HG02642 (cell line): ENCODE measurements around the gene PLA2R1.

Experiments
- ATAC-seq: cut with Tn5 transposase; IDR thresholded peaks from one replicate; pipeline ENCODE4 v1.9.1; 2021; ENCODE audit warnings: mild to moderate bottlenecking; ENCODE audit not compliant: unreplicated experiment, poor library complexity

Gene PLA2R1

DNA sequence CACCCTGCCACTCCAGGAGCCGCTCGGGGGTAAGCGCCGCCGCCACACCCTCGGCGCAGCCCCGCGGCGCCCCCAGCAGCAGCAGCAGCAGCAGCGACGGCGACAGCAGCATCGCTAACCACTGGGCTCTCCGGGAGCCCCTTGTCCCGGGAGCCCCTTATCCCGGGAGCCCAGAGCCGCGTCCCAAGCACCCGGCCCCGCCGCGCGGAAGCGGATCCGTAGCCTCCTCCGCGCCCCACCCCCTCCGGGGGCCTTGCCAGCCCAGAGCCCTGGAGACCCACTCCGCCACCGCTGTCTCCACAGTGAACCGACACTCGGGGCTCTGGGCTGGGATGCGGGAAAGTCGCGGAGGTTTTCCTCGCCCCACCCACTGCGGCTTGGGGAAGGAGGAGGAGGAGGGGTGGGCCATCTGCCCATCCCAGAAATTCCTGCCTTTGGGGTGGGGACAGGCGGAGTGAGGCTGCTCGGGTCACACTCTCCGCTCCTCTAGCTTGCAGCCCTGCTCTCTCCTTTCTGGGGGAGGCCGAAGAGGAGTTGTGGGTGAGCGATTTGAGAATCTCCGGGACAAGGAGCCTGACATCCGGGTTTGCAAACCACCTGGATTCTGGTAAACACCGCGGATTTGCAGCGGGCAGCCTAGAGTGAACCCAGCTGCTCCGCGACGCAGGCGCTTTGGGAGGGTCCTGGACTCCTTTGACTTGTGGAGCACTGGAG lies at the start of gene PLA2R1:
TSS of gene PLA2R1 (minus strand) at position 324 of the 714 bp plus-strand sequence. CDS start at position 112, 212 bp downstream.
- ATAC-seq: no peak

DNA sequence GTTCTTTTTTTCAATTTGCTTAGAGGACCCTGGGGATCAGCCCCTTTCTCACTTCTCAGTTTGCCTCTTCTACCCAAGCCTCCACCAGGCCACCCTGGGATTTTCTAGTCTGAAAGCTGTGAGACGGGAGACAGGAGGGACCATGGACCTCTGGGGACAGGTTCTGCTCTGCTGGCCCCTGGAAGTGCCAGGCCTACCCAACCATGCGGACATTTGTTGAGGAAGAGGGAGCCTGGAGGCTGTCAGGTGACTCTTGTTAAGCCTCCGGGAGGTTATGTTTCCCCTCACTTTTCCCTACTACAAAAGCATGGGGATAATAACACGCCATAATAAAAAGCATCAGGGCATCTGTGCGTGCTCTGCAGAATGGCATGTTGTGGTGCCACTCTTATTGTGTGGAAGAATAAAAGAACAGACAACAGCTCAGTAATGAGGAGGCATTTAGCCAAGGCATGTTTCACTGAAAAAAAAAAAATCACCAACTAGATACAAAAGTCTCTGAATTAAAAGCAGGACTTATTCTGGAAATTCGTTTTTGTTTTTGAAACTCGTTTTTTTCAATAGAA lies 48.3 kb upstream of the PLA2R1 start:
- ATAC-seq: no peak

DNA sequence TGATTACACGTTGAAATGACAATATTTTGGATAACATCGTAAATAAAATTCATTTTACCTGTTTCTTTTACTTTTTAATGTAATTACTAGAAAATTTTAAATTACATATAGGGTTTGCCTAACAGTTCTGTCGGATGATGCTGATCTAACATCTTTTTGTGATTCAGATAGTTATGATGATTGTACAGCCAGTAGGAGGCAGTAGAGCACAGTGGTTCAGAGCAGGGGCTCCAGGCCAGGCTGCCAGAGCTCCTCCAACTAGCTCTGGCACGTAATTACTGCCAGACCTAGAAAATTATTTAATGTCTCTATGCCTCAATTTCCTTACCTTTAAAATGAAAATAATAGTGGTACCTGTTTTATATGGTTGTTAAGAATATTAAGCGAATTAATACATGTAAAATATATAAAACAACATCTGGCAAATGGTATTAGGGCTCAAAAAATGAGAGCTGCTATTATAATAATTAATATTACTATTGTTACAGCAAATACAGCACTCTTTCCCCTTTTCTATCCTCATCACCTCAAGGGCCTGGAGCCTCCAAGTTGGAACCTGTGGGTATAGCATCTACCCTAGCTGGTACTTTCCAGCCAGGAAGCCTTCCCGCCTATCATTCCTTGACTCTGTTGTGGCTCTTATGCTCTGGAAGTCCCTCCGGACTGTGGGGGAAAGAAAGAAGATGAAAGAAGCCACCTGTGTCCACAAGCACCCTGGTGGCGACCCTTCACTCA lies 47.7 kb upstream of the PLA2R1 start:
- ATAC-seq: peak; percentile 81

DNA sequence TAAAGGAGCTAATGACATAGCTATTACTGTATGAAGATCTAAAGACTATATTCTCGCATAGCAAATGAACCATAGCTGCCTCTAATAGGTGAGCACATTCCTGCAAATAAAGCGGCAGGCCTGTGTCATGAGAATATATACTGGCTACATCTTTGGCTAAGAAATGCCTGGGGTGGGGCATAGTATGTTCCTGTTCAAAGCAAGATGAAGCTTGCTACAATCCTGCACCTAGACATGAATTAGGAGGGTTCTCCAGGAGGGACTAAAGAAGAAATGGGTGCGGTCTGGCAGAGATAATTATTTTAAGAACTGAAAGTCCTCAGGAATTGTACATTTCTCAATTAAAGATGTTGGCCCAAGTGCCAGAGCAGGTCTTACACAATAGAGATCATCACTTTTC lies 46.8 kb upstream of the PLA2R1 start:
- ATAC-seq: no peak

DNA sequence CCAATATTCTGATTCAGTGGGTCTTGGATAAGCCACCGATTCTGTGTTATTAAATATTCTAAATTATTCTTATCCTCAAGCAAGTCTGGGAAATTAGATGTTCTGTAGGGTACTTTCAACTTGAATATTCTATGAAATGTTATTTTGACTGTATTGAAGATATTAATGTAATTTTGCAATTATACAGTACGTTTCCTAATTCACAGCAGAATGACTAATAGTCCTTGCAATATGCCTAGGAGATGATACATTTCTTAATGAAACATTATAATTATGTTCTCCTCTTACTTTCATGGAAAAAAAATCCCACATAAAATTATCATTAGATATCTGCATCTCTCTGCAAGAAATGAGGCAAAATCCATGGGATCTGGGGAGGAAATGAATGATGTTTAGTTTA lies 46.2 kb upstream of the PLA2R1 start:
- no peak for ATAC-seq

DNA sequence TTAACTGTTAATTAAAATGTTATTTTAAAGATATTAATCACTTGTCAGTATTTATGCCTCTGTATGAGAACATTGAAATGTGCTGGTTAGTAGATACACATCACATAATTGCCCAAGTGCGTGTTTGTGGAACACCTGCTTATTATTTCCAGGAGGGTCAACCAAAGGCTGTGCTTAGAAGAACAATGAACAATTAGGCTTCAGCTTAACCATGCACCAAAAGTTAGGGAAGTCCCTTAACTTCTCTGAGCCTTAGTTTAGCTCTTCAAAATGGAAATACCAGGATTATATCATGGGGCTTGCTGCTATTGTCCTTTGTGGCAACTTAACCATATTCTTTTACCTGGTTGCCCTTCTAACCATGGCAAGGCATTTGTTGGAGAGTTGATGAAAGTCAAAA lies 43.0 kb upstream of the PLA2R1 start:
- no peak for ATAC-seq

DNA sequence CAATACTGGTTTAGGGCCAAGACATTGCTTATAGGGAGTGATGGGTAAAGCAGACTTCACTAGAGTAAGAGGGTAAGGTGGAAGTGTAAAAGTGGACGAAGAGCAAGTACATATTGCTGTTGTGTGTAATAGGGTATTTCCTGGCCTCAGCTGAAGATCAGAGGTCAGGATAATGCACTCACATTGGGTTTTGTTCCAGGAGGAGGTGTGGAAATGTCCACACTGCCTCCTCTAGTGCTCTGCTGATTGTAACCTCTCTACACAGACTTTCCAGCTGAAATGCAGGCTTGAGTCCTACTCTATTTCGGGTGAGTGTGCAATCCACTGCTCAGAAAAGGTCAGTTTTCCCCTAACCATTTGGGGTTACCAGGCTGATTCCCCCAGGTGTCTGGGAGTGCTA lies 41.7 kb upstream of the PLA2R1 start:
- ATAC-seq: no peak

DNA sequence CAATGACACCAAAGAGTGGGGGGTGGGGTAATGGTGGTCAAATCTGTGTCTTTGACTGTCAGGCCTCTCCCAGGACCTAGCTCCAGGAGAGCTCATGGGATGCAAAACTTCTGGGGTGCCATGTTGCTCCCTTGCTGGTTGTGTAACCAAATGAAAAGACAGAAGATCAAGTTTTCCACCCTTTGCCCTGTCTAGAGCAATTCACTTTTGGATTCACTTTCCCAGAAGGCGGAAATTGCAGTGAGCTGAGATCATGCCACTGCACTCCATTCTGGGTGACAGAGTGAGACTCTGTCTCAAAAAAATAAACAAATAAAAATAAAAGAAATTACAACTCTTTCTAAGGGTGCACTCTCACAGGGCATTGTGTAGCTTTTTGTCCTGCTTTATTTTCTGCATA lies 34.9 kb upstream of the PLA2R1 start:
- no peak for ATAC-seq

DNA sequence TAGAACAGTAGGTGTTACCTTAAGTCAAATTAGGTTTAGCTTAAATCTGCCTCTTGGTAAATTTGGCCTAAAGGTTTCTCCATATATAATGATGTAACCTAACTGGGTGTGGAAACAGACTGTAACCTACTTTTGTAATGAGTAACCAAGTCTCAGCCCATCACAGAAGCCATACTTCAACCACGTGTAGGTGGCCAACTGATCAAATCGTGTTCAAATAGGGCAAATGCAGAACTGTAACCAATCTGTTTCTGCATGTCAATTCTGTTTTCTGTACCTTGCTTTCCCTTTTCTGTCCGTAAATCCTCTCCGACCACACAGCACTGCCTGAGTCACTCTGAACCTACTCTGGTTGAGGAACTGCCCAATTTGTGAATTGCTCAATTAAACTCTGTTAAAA lies 34.0 kb upstream of the PLA2R1 start:
- ATAC-seq: no peak

DNA sequence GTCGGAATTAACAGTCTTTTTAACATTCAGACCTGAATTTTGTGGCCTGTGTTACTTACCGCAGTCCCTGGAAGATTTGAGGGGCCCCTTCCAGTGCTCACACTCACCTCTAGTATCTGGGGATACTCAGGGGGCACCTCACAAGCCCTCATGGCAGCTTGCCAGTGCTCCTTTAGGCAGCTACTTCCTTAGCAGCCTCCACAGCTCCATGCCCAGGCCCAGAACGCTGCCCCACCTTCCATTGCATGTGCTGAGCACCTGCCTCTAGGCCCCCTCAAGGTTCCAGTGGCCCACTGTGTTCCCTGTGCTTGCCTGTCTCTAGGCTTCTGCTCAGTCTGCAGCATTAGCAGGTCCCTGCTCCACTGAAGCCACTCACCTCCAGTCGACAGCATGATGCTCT lies 30.0 kb upstream of the PLA2R1 start:
- ATAC-seq: no peak

DNA sequence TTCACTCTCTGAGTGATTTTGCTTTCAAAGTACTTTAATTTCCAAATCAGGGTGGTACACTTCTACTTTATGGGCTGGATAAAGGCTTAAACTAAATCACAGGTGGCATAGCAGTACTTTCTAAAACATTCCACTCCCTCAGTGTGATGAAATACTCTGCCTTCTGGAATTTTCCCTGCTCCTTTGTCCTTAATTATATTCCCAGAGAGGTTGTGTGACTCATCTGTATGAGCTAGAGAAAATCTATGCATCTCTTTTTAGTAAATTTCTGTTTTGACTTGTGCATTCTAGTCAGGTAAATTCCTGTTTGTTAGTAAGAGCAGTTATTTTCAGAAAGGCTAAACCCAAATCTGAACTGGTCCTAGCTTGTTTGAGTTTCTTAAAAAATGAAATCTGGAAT lies 29.0 kb upstream of the PLA2R1 start:
- ATAC-seq: no peak

DNA sequence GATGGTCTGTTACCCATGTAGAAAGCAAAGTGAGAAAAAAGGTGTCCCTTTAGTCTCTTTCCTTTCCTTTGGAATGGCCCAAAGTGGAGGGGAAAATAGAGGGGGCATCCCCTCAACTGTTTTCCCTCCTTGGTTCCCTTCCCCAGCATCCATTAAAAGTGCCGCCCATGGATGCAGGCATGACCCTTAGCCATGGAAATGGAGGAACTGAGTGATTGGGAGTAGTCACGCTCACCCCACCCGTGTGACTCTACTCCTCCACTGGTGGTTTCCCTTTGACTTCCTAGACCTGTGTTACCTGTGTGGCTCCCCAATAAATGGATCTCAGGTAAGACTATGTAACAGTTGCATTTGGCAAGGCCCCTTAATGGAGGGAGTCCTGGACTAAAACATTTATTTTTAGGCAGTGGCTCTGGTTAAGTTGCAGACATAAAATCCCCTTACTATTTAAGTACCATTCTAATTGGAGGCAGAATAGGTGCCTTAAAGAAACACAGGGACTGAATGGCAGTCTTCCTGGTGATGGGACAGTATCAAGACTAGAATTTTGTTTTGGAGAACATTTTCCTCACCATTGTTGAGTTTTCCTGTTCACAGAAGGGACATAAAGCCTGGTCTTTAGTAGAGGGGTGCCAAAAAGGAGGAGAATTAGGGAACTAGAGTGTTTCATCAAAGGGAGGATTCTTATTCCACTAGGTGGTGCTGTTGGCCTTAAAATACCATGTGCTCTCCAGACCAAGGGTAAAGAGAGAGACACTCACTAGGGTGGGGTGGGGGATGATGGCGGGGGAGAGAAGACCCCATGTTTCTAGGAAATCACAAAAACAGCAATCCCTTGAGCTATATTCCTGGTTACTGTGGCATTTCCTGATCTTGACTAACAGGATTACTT lies 25.7 kb upstream of the PLA2R1 start:
- no peak for ATAC-seq

DNA sequence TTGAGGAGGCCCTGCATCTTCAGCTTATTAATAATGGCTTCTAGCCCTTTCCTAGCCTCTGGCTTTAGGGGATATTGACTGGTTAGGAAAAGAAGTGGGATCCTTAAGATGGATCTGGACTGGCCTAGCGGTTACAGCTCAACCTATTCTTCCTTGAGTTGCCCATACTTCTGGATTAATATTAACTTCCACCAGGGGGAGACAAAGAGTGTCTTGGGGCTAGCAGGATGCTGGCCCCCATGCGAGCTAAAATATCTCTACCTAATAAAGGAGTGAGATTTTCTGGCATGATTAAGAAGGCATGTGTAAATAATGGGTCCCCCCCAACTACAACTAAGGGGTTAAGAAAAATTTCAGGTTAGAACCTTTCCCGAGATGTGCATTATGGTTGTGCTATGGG lies 23.2 kb upstream of the PLA2R1 start:
- no peak for ATAC-seq

DNA sequence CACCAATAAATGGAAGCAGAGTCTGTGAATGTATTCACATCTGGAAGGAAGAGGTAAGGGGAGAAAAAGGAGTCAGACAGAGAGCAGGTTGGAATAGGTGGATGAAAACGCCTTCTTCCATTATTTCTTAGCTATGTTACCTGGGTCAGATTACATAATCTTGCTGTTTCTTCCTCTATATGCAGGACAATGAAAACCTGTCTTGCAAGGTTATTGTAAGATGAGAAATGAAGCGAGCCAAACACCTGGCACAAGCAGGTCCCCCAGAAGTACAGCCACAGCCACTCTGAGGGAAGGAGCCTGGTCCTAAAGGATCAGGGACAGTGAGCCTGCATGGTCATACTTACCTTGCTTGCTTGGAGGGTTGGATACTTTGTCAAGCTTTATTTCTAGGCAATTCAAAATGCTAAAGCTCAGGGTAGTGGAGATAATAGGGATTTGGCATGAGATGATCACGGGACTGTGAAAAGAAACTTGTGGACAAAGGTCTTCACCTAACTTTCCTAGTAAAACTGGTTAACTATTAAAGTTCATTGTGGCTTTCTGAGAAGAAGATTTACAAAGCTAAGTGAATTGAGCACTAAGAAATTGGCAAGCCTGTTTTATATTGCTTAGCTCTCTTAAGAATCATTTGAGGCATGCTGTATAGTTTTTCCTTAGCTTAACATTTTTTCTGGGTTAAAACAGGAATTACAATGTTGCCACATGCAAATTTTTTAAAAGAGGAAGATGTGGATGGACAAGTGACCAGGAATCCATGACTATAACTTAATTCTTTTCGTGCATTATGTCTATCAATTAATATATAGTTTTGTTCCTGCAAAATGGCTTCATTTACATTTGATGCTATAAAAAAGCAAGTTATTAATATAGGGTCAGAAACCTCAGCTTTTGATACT lies 15.7 kb upstream of the PLA2R1 start:
- no peak for ATAC-seq

DNA sequence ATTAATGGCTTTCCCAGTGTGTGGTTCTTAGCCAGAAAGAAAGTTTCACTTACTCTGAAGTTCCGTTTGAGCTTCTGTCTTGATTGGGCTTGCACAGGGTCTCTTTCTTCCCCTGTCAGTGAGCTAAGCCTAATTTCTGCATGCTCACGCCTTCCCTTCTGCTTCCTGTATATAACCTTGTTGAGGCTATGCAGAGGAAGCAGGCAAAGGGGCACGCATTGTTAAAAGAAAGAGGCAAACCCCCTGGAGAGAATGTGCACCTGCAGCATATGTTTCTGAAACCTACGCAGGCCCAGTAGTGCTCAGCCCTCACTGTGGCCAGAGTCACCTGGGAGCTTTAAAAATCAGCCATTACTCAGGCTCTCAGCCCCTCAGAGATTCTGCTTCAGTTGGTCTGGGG lies 14.5 kb upstream of the PLA2R1 start:
- no peak for ATAC-seq

DNA sequence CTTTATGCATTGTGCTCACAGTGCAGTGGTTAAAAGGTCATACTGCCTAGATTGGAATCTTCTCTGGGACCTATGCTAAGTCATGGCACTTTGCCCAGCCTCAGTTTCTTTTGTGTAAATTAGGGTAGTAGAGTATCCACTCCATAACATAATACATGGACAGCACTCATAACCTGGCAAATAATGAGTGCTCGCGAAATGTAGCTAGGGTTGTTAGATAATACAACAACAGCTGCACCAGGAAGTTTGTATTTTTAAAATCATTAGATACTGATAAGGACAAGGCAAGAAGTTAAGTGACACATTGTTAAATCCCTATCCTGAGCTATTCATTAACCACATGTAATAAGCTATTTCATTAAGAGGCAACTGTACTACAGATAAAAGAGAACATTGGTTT lies 13.8 kb upstream of the PLA2R1 start:
- ATAC-seq: no peak

DNA sequence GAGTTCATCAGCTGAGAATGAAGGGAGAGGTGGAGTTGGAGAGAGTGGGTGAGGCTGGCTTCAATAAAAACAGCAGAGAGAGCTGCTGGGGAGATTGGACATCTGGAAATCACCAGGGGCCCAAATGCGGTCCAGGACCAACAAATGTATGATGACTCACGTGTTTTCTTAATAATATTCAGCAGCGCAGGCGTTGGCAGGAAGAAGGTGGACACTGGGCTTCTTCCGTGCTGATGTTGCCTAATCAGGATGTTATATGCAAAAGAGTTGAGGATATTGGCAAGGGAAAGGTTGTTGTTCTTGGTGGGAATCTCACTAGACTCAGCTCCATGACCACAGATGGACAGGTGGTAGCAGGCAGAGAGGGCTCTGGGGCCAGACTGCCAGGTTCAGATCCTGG lies 12.8 kb upstream of the PLA2R1 start:
- ATAC-seq: no peak

DNA sequence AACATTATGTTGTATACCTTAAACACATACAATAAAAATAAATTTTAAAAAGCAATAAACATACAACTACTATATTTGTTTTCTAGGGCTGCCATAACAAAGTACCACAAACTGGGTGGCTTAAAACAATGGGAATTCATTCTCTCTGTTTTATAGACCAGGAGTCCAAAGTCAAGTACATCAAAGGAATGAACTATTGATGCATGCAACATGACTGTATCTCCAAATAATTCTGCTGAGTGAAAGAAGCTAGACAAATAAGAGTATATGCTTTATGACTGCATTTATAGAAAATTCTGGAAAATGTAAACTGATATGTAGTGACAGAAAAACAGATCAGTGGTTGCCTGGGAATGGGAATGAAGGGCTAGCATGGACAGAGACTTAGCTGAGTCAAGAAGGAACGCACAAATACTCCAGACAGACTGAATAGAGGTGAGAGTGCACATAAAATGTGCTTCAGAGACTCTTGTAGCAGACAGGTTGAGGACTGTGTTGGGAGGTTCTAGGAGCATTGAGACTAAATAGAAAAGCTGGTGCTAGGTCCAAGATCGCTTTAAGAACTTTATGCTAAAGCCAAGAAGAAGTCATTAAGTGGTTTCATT lies 11.0 kb upstream of the PLA2R1 start:
- no peak for ATAC-seq

DNA sequence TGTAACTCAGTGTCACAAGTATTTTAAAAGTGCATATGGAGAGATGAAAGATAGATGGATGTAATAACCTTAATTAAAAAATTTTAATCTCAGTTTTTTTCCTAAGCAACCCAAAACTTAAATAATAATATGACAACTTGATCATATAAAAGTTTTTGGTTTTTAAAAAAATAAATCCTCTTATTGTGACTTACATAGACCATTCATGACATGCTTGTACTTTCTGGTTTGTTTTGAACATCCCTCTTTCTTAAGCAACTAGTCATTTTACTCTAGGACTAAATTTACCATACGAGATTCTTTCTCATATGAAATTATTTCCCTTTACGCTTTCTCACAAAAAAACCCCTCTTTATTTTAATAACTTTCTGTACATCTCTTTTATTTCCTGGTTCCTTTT lies 6.5 kb upstream of the PLA2R1 start:
- no peak for ATAC-seq
